Activated CD4-positive, alpha-beta T cell treated with anti-CD3 and anti-CD28 coated beads for 24 hours (primary cell): Measurements from ENCODE around the gene CIP2A.

Experiments
- DNase-seq, 2 donors: peaks; one replicate each; pipeline ENCODE4 v3.0.0-alpha.2; 2020; ENCODE audit warnings: low read depth in 2 of 2

The CIP2A gene

DNA sequence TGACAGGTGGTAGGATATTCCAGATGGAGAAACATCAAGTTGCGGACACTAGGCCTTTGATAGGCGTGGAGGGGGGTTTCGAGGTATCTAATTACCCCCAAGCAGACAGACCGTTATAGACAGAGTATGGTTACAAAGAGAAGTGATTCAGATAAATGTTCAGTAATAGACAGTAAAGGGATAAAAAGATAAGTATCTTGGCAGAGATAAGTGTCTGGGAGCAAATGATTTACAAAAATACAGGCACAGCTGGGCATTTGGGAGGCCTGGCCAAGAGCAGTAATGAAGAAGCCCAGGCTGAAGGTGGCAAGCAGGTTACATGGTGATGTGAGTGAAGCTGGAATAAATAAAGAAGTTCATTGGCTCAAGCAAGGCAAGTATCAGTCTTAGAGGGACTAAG, 78.2 kb downstream of the CIP2A start:
- DNase-seq, result no peak

DNA sequence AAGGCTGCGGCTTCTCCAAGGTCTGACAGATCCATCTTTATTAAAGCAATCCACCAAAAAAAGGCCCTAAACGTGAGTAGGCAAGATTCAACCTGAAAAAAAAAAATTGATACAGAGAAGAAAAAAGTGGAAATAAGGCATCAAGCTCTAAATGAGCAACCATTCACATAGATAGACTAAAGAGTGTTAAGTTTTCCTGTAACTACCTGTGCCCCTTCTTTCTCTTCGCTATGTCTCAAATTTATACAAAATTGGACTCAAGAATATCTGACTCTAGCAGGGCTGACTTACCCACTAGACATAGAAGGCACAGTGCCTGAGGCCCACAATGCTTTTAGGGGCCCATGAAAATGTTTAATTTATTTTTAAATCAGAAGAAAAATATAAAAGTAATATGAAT, 78.7 kb downstream of the CIP2A start, which contains the start of gene MYH15:
Gene MYH15, minus strand, starts transcription at position 101 of the 400 bp plus-strand sequence. Its CDS starts 66 bp downstream, at position 35.
- DNase-seq, result no peak

DNA sequence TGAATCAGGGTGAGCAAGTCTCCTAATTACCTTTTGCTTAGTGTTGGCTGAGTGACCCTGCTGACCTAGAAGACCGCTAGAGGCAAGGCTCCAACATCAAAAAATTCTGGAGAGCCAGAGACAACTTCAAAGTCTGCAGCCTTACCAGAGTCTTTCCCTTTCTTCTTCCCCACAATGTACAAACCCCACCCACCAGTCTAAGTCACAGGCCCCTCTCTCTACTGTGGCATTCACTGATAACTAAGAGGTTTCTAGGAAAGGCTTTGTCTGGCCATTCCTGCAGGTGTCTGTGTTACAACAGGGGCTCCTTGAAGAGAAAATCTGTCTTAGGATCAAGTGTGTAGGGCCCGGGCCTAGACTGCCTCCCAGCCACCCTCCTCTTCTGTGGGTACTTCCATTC, 79.4 kb downstream of the CIP2A start:
- DNase-seq, result no peak

DNA sequence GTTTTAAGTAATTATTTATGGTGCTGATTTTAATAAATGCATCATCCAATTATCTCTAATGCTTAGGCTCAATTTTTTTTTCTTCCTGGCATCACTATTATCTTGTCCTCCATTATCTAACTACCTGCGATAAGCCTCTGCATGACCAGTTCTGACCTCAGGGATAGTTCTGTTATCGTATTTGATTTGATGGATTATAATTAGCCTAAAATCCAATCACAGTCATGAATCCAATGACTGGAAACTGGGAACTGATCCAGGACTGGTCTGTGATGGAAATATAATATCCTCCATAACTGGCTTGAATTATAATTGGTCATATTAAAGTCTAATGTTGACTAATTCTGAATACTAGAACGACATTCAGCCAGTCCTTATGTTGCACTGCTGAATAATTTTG, 80.0 kb downstream of the CIP2A start:
- no peak for DNase-seq

DNA sequence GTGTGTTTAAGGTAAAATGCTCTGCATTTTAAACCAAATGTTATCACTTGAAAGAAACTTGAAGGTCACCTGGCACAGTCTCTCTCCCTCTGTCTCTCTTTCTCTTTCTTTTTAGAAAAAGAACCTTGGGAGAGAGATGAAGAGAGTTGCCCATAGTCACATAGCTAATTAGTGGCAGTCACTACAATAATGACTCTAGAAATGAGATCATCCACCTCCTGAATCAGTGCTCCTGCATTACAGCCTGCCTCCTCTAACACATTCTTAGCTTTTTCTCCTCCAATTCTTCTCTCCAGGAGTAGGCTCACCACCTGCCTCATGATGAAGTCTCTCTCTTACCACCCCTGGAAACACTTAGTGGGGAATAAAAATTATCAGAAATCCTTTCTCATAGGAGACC, 81.3 kb downstream of the CIP2A start:
- no peak for DNase-seq

DNA sequence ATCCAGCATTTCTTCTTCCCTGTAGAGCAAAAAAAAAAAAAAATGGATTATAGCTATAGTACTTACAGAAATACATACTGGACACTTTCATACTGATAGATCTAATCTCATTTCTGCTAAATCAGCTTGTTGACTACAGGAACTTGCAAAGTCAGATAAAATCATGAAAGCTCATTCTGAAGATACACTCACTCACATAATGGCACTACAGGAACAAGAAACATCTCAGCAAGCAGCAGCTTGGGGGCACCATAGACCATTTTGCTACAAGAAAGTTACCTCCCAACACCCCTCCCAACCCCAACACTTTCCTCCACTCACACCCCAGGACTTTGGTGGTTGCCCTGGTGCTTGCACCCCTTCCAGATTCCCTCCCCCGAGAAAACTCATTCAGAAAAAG, 83.4 kb downstream of the CIP2A start:
- no peak for DNase-seq

DNA sequence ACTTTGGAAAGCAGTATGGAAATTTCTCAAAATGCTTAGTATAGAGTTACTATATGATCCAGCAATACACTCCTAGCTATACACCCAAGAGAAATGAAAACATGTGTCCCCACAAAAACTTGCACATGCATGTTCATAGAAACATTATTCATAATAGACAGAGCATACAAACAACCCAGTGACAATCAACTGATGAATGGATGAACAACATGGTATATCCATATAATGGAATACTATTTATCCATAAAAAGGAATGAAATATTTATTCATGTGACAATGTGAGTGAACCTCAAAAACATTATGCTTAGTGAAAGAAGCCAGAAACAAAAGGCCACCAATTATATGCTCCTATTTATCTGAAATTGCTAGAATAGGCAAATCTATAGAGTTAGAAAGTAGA, 85.5 kb downstream of the CIP2A start:
- no peak for DNase-seq

DNA sequence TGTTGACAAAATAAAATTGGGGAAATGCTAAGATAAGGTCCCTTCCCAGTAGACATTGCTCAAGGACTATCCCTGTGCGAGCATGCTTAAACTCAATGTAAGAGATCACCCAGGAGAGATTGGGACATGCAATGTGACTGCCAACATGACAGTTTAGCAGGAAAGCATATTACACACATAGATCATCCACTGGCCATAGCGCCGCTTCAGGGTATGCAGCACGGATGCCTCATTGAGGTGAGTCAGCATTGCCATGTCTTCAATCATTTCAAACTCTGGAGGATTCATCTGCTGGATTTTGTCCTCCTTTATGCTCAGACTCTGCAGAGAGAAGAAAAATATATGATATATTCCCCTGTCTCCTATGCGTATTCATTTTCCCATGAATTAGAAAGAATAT, 87.7 kb downstream of the CIP2A start:
- DNase-seq, result no peak

DNA sequence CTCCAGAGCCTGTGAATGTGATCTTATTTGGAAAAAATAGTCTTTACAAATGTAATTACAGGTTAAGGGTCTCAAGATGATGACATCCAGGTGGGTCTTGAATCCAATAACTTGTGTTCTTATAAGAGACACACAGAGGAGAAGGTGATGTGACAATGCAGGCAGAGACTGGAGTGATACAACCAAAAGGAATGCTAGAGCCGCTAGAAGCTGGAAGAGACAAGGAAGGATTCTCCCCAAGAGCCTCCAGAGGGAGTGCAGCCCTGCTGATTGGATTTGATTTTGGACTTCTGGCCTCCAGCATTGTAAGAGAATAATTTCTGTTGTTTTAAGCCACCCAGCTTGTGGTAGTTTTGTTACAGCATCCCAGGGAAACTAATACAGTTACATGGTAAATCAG, 88.5 kb downstream of the CIP2A start:
- DNase-seq, result no peak
